Forelimb muscle (tissue), 1 donor: ENCODE measurements around the gene SETD5. TPM values are rescaled to one million over a fixed set of nuclear protein-coding genes. Genes with fewer than 3 reads are reported as not detected.

Experiments used
- DNase-seq: peaks from one replicate; pipeline ENCODE4 v3.0.0-alpha.2; 2013; ENCODE audit warnings: low read depth
- polyA plus RNA-seq: library from polyadenylated mRNA; unstranded; fragments of 120-200 nt; gene quantifications from one replicate; pipeline ENCODE4 v1.2.1, GENCODE V29; 2013; ENCODE audit not compliant: insufficient read length

SETD5 gene
- polyA plus RNA-seq, 1 donor, result 99.2 TPM

- DNase-seq, result no peak
These were observed 115.1 kb downstream of the SETD5 start for GRCh38 chr3:9512456-9513045.

GRCh38 chr3:9514306-9514705 lies 116.9 kb downstream of the SETD5 start:
- no peak for DNase-seq

GRCh38 chr3:9514956-9515355 lies 117.5 kb downstream of the SETD5 start:
- no peak for DNase-seq

GRCh38 chr3:9525078-9525477 lies 127.7 kb downstream of the SETD5 start:
- no peak for DNase-seq

Other genes starting within 250 kb of the SETD5 start
- gene SRGAP3, start 148.0 kb upstream of the SETD5 start, polyA plus RNA-seq, result 22.3 TPM
- 32.2 TPM for gene THUMPD3, start 34.6 kb upstream of the SETD5 start, polyA plus RNA-seq
- 0.05 TPM for gene LHFPL4, start 156.2 kb downstream of the SETD5 start, polyA plus RNA-seq